ENCODE results near the gene INSM2. TPM values are rescaled to one million over a fixed set of nuclear protein-coding genes. Genes with fewer than 3 reads are reported as not detected.

Gene INSM2
- 276 TPM for polyA plus RNA-seq (2012; ENCODE audit: insufficient read depth, insufficient read length, low read depth)

DNA sequence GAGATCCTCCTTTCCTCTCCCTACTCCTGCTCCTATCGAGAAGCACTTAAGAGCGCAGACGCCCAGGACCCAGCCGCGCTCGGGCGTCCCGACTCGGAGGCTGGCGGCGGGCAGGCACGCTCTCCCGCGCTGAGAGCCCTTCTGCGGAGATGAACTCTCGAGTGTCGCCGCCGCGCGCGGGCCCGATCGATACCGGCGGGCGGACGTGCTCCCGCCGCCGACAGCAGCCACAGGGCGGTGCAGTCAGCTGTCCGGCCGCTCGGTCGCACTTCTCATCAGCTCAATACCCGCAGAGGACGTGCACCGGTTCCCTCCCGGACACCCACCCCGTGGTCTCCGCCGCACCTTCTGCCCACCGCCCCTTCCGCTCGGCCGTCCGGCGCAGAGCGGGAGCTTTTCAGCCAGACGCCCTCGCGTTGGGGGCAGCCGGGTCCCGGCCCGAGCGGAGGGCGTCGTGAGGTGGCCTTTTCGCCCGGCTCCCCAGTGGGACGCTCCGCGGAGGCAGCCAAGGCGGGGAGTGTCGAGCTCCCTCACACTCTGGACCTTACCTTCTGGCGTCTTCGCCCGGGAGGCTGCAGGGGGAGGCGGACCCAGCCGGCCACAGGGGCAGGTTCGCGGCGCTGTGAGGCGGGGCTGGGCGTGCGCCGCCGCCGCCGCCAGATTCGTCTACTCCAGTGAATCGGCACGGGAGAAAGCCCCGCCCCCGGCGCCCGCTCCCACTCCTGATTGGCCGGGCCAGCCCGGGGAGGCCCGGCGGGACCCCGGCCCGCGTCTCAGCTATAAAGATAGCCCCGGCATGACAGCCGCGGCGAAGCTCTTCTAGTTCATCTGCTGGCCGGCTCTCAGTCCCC lies at the start of gene INSM2:
INSM2 (plus strand) TSS at position 808 of the 851 bp plus-strand sequence. CDS start 89 bp downstream, outside the sequence.
- Histone ChIP-seq H3K4me1 (peaks cover 19% of the 10 kb centered on the region), H3K27me3 (no peaks in the 10 kb centered on the region), H3K9me3 (no peaks in the 10 kb centered on the region), H3K4me3 (ENCODE audit: low read depth, low read length) (peak within 1 kb of the TSS; percentile 96), H3K36me3 (peaks cover 54% of the 10 kb centered on the region)
- TF ChIP-seq, protein P1, sequence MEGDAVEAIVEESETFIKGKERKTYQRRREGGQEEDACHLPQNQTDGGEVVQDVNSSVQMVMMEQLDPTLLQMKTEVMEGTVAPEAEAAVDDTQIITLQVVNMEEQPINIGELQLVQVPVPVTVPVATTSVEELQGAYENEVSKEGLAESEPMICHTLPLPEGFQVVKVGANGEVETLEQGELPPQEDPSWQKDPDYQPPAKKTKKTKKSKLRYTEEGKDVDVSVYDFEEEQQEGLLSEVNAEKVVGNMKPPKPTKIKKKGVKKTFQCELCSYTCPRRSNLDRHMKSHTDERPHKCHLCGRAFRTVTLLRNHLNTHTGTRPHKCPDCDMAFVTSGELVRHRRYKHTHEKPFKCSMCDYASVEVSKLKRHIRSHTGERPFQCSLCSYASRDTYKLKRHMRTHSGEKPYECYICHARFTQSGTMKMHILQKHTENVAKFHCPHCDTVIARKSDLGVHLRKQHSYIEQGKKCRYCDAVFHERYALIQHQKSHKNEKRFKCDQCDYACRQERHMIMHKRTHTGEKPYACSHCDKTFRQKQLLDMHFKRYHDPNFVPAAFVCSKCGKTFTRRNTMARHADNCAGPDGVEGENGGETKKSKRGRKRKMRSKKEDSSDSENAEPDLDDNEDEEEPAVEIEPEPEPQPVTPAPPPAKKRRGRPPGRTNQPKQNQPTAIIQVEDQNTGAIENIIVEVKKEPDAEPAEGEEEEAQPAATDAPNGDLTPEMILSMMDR (IDR thresholded peaks at IDR 0.05; ENCODE audit: low read depth, low read length) = no peak
- peak; percentile 100 for DNase-seq

DNA sequence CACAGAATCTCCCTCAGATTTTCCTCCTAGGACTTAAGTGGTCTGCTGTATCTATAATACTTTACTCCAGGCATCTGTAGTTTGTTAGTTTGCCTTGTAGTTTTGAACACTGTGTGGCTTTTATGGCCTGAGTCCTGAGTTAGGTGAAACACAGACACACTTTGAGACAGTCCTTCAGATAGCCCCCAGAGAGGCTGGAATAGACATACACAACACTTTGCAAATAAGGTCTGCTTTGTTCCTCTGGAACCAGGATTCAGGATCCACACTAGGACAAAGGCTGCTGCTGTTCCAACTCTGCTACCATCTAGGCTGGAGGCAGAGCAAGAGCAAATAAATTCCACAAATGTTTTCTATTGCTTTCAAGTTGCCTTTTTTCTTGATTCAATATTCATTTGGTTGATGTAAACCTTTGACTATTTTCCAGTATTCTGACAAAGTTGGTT lies 41.4 kb upstream of the INSM2 start:
- H3K4me3 ChIP-seq (ENCODE audit: low read depth, low read length) = no peak overlapping the region
- no peaks in the 10 kb centered on the region for H3K4me1 ChIP-seq
- no peak for DNase-seq
- TF ChIP-seq, protein P1 (IDR thresholded peaks at IDR 0.05; ENCODE audit: low read depth, low read length) = no peak
- H3K9me3 ChIP-seq = peaks cover 4% of the 10 kb centered on the region; the same call in 1 of the 2 replicates
- H3K27me3 ChIP-seq = no peaks in the 10 kb centered on the region
- H3K36me3 ChIP-seq = peaks cover 52% of the 10 kb centered on the region

DNA sequence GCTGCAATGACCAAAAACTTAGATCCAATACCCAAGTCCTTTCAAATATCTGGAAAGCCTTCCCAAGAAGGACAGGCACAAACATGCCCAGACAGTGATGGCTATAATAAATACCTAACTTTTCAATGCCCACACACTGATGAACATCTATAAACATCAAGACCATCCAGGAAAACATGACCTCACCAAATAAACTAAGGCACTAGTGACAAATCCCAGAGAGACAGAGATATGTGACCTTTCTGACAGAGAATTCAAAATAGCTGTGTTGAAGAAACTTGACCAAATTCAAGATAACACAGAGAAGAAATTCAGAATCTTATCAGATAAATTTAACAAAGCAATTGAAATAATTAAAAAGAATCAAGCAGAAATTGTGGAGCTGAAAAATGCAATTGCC lies 38.7 kb upstream of the INSM2 start:
- Histone ChIP-seq H3K27me3 (no peaks in the 10 kb centered on the region), H3K36me3 (peaks cover 55% of the 10 kb centered on the region), H3K4me3 (ENCODE audit: low read depth, low read length) (no peak overlapping the region), H3K9me3 (peaks cover 8% of the 10 kb centered on the region), H3K4me1 (no peaks in the 10 kb centered on the region)
- TF ChIP-seq, protein P1 (IDR thresholded peaks at IDR 0.05; ENCODE audit: low read depth, low read length) = no peak
- DNase-seq = no peak

- H3K36me3 ChIP-seq = peaks cover 36% of the 10 kb centered on the region
- H3K4me3 ChIP-seq (ENCODE audit: low read depth, low read length) = no peak overlapping the region
- H3K27me3 ChIP-seq = no peaks in the 10 kb centered on the region
- DNase-seq = no peak
- H3K9me3 ChIP-seq = peaks cover 12% of the 10 kb centered on the region
- TF ChIP-seq, protein P1 (IDR thresholded peaks at IDR 0.05; ENCODE audit: low read depth, low read length) = no peak
- peaks cover 2% of the 10 kb centered on the region; the same call in 1 of the 2 replicates for H3K4me1 ChIP-seq
Measured at GRCh38 chr14:35499180-35499579, 34.8 kb upstream of the INSM2 start.

- H3K36me3 ChIP-seq = peaks cover 23% of the 10 kb centered on the region
- H3K9me3 ChIP-seq = peaks cover 12% of the 10 kb centered on the region
- H3K27me3 ChIP-seq = no peaks in the 10 kb centered on the region
- H3K4me3 ChIP-seq (ENCODE audit: low read depth, low read length) = no peak overlapping the region
- no peak for DNase-seq
- H3K4me1 ChIP-seq = peaks cover 24% of the 10 kb centered on the region
- TF ChIP-seq, protein P1 (IDR thresholded peaks at IDR 0.05; ENCODE audit: low read depth, low read length) = no peak
Measured at GRCh38 chr14:35503646-35504045, 30.3 kb upstream of the INSM2 start.

GRCh38 chr14:35504260-35504659 lies 29.7 kb upstream of the INSM2 start:
- TF ChIP-seq, protein P1 (IDR thresholded peaks at IDR 0.05; ENCODE audit: low read depth, low read length) = no peak
- H3K27me3 ChIP-seq = no peaks in the 10 kb centered on the region
- no peak overlapping the region for H3K4me3 ChIP-seq (ENCODE audit: low read depth, low read length)
- peaks cover 29% of the 10 kb centered on the region for H3K36me3 ChIP-seq
- H3K4me1 ChIP-seq = peaks cover 24% of the 10 kb centered on the region
- no peak for DNase-seq
- peaks cover 12% of the 10 kb centered on the region for H3K9me3 ChIP-seq
